ENCODE results near the gene FGGY.
"Not testable (repeated sequence)": the region's sequence is repeated elsewhere in the genome, so short reads cannot be mapped to it uniquely, and the experiment has no call there.

The FGGY gene

DNA sequence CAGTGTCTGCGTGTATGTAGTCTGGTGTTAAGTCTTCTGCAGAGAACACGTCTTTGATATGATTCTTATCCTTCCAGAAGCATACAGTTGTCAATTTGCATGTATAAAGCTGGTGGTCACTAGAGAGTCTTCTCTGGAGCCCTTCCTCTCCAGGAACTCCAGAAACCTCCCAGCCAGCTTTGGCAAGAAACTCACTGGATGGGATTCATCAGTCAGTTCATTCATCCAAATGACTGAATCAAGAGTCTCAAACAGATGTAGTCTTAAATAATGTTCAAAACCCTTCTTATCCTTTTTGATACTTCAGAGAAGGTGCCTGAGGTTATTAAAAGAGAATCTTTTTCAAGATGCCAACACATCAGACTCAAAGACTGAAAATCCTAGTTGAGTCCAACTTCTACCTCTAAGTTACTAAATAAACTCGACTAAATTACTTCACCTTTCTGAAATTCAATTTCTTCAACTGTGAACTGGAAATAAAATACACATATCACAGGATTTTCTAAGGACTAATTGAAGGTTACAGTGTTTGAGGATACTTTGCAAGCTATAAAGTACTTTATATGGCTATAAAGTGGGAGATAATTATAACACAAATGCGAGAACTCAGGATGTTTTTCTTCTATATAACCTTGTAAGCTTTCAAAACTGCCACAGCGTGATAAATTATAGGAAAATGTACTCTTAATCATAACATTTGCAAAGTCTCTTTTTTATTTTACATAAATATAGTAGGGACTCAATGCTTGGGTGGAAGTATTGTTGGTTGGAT is 252.4 kb downstream of the FGGY start:
- Histone ChIP-seq H3K27ac (no peak overlapping the region), H3K4me3 (no peak overlapping the region)

DNA sequence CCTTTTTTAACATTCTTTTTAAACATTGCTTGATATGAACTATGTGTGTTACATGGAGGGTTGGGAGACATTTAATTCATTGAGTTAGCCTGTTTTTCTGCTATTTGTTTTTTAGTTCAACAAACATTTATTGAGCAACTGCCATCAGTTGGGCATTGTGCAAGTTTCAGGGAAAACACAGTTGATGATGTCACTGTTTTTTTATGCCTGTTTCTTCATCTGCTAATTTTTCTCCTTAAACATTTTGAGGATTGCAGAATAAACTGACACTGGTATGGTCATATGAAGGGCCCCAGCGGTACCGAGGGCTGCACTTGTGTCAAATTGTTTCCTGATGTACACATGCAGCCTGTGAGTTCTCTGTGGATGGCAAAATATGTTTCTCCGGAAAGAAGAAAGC is 253.0 kb downstream of the FGGY start:
- H3K27ac ChIP-seq, result peak overlapping the region in 5 of 21 experiments; percentile 4 to 73 (median 40)
- no peak overlapping the region for H3K4me3 ChIP-seq

DNA sequence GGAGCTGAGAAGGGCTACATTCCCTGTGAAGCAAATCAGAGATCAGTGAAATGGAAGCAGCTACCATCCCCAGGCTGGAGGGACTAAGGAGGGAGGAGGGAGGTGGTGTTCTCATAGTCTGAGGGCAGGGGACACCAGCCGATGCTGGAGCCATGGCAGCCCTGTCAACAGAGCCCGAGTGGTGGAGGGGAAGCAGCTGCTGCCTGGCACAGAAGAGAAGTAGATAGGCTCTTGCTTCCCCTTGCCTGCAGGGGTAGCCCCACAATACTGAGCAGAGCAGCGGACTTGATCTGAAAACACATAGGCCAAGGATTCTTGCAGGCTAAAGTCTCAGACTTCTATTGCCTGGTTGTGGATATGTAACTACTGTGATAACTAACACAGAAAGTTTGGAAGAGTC is 255.1 kb downstream of the FGGY start:
- H3K4me3 ChIP-seq, result no peak overlapping the region
- no peak overlapping the region for H3K27ac ChIP-seq

DNA sequence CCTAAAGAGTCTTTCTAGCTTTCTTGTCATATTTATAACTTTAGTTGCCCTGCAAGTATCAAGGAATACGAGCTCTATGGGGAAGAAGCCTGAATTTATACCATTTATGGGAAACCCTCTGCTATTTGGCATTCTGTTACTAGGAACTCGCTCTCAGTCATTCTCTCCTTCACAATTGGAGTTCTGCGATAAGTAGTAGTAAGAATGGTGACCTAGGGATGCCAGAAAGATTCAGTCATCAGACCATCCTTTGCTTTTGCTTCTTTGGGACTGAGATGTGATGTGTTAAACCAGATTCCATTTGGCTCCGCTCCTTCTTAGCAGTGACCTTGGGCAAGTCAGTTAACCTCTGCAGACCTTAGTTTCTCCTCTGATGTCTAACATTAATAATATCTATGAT is 256.5 kb downstream of the FGGY start:
- Histone ChIP-seq H3K27ac (no peak overlapping the region), H3K4me3 (no peak overlapping the region)

DNA sequence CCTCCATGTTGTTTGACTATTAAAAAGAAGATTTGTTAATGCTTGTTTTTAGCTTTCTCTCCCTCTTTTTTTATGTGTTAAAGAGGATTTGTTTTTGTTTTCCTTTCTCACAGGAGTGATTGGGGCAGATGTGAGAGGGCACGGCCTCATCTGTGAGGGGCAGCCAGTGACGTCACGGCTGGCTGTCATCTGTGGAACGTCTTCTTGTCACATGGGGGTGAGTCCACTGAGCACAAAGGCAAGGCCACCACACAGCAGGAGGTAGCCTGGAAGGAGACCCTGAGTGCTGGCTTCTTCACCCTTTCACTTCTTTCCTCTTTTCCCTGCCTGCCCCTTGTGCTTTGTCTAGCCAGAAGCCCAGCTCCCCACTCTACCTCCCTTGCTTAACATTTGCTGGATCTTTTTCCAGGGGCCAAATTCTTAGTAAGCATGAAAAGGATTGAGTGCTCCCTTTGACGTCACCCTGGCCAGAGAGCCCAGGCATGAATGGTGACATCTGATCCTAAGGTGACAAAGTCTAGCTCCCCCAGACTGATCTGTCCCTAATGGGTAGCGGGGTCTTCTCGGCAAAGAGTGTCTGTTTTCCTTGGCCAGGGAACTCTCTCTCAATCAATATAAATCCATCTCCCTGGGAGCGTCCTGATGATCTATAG is 257.2 kb downstream of the FGGY start:
- H3K4me3 ChIP-seq, result no peak overlapping the region
- H3K27ac ChIP-seq, result no peak overlapping the region

DNA sequence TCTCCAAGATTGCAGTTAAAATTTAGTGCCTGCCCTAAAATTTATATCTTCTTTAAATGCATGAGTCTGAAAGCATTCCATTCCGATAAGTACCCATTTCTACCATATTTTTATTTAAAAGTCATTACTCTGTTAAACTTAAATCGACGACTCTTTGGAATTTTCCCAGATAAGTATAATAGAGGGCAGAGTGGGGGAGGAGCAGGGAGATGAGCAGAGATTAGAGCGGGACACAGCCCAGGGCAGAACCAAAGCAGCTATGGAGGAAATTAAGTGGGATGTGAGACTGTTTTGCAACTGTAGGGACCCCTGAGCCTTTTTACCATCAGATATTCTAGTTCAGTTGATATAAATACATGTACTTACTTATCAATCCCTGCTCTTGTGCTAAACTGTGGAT is 257.9 kb downstream of the FGGY start:
- Histone ChIP-seq H3K27ac (no peak overlapping the region), H3K4me3 (no peak overlapping the region)

DNA sequence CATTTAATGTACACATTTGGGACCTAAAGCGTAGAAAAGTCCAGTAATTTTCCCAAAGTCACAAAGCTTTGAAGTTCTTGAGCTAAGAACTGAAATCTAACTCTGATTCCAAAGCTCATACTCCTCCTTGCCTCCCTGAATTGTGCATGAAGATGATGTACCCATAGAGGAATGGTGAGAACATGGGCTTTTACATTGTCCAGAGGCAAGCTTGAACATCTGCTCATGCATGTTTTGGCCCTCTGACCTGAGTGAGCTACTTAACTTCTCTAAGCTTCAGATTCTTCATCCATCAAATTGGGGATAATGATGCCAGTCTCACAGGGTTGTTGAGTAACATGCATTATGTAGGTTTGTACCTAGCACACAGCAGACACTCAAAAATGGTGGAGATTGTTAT is 259.5 kb downstream of the FGGY start:
- no peak overlapping the region for H3K4me3 ChIP-seq
- no peak overlapping the region for H3K27ac ChIP-seq

DNA sequence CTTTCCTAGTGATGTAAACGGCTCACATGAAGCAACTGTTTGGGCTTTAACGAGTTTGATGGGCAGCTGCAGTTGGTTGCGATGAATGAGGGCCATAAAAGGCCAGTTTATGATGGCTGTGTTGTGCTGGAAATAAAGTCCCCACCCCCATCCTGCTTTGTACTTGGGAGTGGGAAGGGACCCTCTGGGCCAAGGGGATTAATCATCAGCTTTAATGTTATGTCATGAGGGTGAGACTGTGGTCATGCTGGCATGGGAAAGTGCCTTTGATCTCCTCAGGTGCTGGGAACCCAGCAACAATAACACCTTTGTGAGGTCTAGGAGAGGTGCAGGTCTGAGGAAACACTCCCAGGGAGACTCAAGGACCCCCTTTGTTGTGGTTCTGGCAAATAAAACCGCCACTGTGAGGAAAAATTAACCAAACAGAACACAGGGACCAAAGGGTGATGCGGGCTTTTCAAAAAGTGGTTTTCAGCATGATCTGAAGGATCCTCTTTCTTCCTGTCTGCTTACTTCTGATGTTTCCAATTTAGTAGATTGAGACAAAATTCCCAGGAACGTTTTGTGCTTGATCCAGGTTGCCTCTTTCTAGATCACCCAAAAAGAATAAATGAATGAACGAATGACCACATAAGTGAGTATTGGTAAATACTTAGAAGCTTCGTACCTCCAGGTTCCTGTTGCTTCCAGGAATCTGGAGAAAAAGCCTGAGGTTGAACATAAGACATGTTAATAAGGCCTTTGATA is 260.1 kb downstream of the FGGY start:
- Histone ChIP-seq H3K4me3 (no peak overlapping the region), H3K27ac (no peak overlapping the region)

DNA sequence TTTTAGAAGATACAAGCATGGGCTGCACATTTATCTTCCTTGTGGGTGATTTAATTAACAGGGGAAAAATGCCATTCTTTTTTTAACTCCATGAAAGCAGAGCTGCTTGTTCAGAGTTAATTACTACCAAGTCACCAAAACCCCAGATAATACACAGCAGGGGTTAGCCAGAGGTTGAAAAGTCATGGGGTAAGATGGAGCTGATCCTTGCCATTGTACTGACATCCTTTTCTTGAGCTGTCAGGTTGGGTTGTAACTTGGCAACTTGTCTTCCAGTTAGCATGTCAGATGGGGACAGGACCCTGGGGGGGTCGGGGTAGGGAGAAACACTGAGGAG is 260.6 kb downstream of the FGGY start:
- Histone ChIP-seq H3K4me3 (no peak overlapping the region), H3K27ac (no peak overlapping the region)

DNA sequence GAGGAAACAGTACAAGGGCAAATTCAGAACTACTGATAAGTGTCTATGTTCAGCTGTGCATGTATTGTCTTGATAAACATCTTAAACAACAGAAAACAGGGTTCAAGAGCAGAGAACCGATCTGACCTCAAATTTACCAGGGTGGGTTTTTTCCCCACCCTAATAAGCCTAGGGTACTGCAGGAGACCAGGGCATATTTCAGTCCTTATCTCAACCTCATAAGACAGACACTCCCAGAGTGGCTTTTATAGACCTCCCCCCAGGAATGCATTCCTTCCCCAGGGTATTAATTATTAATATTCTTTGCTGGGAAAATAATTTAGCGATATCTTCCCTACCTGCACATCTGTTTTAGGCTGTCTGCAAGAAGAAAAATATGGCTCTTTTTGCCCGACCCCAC is 261.7 kb downstream of the FGGY start:
- H3K27ac ChIP-seq, H3K4me3 ChIP-seq: not testable (repeated sequence)

DNA sequence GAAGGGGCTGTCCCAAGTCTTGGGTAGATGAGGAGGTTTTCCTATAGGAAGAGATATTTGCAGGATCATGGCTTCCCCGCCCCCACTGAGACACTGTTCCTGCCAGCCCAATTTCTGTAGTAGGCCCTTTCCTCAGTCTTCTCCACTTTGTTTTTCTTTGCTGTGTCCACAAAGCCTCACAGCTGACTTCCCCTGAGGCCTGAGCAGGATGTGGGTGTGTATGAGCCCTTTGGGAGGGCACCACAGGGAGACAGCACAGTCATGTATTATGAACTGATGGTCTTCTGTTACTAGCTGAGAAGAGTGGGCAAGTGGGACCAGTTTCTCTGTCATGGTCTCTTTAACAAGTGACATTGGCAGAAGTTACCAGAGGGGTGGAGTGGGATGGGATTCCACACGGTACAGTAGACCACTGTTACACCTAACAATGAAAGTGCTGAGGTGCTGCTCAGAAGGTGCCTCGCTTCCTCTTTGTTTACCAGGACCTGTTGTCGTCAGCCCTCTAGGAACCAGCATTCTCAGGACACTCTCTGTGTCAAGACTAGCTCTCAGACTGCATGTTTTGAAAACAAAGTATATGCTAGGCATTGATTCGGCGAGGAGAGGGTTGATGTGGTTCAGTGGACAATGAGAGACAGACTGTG is 264.0 kb downstream of the FGGY start:
- Histone ChIP-seq H3K27ac (no peak overlapping the region), H3K4me3 (no peak overlapping the region)

DNA sequence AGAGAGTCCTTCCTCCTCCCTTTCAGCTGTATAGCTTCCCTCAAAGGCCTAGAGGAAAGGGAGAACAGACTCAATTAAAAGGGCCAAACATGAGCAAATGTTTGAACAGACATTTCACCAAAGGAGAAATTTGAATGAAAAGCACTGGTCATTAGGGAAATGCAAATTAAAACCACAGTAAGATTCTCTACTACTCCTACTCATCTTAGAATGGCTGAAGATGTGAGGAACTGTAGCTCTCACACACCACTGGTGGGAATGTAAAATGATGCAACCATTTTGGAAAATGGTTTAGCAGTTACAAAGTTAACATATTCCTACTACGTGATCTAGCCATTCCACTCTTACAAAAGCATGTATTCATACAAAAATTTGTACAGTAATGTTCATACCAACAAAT is 264.9 kb downstream of the FGGY start:
- Histone ChIP-seq H3K4me3 (no peak overlapping the region), H3K27ac (no peak overlapping the region)

DNA sequence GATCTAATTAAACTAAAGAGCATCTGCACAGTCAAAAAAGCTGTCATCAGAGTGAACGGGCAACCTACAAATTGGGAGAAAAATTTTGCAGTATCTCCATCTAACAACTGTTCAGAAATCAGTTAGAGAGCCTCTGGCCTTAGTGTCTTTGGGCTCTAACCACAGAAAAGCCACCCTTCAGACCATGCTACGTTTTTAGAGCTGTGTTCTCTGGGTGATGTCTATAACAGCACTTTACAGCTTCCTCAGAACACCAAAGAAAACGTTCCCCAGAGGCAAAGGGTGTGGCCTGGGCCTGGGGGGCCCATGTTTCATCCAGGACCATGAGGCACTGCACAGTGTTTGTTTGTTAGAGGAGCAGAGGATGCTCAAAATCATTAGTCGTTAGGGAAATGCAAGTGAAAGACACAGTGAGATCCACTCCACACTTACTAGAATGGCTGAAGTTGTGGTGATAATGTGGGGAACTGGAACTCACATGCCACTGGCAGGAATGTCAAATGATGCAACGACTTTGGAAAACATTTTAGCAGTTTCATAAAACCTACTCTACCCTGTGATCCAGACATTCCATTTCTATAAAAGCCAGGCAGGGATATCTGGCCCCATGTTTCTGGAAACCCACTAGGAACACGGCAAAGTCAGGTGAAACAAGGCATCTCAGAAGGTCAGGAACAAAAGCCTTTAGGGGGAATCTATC is 267.4 kb downstream of the FGGY start:
- Histone ChIP-seq H3K27ac (peak overlapping the region in 9 of 21 experiments; percentile 20 to 76 (median 37)), H3K4me3 (no peak overlapping the region)

DNA sequence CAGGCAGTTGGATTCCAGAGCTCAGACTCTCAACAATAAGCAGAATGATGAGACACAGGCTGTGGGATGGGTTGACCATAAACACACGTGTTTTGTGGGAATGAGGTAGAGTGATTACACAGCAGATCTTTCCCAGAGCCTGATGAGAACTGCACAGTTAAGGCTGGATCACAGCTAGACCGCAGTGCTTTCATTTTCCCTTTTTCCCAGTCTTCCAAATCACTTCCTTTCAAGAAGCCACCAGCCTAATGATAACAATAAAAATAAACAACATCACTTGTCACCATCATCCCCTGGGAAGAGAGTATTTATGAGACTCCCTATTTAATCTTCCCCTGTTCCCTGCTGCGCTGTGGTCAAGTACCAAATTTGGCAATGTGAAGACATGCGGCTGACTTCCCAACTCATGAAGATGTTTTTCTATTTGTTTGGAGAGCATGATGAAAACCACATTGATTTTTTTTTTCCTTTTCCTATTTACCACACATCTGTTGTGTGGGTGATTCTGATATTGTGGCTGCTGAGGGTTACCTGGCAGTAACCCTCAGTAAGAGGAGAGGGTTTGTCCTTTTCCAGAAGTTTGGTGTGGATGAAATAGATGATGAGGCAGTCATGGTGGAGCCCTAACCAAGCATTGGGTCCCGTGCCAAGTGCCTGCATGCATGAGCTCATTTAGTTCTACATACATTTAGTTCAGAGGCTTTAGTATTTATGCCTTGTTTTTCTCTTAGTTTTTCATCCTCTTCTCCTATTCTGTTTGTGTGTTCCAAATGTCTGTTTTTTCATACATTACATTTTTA is 268.9 kb downstream of the FGGY start:
- Histone ChIP-seq H3K4me3 (no peak overlapping the region), H3K27ac (peak overlapping the region in 10 of 21 experiments; percentile 22 to 76 (median 34))

DNA sequence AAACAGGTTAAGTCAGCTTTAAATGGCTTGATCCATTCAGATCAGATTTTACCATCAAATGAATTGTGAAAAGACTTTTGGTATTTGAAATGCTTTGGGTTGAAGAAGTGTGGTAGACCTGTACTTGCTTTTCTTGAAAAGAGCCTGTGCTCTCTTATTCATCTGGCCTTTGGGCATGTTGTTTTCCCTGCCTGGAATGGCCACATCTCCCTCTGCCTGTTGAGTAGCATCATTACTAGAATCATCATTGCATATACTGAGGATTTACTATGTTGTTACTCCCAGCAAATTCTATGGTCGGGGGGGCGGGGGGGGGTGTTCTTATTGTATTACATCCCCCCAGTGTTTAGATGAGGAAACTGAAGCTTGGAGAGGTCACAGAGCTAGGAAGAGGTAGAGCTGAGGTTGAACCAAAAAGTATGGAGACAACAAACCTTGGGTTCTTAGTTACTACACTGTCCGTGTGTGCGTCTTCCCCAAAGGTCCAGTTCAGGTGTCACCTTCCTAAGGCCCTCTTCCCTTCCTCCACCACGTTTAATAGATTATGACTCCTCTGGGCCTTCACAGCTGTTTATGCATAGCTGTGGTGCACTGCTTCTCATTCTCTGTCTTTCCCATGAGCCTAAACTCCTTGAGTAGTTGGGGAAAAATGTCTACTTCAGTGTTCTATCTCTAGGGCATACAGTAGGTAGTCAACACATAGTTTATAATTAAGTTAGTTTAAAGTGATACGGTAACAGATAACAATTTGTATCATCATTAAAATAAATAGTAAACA is 271.5 kb downstream of the FGGY start:
- no peak overlapping the region for H3K27ac ChIP-seq
- no peak overlapping the region for H3K4me3 ChIP-seq

DNA sequence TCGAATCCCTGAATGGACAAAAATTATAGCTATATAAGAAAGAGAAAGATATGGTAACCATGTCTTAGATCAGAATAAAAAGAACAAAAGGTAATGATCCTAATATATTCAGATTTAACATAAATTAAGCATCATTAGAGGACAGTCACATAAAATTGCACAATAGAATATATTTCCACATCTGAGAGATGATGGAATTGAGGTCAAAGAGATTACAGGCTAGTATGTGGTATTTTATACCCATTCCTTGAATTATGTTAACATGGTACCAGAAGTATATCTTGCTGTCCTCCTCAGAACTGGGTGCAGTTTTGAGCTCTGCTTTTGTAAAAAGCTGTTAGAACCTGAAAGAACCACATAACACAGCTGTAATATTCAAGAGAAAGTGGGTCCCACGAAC is 272.3 kb downstream of the FGGY start:
- no peak overlapping the region for H3K27ac ChIP-seq

DNA sequence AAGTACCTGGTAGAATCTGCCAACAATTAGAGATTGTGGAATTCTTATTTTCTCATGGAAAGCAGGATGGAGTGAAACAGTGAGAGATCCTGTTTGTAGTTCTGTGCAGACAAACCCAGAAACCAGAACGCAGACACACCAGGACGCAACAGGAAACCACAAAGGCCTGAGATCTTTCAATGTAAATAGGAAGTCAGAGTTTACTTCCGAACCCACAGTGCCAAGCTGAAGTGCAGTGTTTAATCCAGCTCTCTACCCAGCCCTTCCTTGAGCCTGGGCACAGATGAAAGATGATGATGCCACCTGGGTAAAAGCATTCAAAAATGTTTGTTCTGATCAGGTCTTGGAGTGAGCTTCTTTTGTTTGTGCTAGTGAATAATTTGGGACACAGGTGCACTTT is 273.6 kb downstream of the FGGY start:
- H3K27ac ChIP-seq, result no peak overlapping the region
- H3K4me3 ChIP-seq, result no peak overlapping the region

More for the DNA sequence above, 272.3 kb downstream of the FGGY start:
- H3K4me3 ChIP-seq, result no peak overlapping the region

DNA sequence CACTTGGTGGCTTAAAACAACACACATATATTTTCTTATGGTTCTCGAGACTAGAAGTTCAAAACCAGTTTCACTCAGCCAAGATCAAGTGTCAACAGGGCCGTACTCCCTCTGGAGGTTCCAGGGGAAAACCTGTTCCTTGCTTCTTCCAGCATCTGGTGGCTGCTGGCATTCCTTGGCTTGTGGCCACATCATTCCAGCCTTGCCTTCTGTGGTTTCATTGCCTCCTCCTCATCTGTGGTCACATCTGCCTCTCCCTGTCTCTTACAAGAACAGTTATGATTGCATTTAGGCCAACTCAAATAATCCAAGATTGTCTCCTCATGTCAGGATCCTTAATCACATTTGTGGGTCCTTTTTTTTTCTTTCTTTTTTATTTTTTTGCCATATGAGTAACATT is 277.2 kb downstream of the FGGY start:
- Histone ChIP-seq H3K27ac (no peak overlapping the region), H3K4me3 (no peak overlapping the region)
